Measurements from ENCODE around the gene CHID1. TPM values are rescaled to one million over a fixed set of nuclear protein-coding genes. Genes with fewer than 3 reads are reported as not detected.

The CHID1 gene
- total and polyA plus RNA-seq, 4 experiments from 2014 or later, result 46.9 to 82.3 (median 55.7) TPM

- Mint-ChIP-seq H3K4me1 (peaks cover 0 to 24% (median 8%) of the 10 kb centered on the region in 4 donors), H3K36me3 (peaks cover 0 to 10% of the 10 kb centered on the region in 2 donors), H3K27me3 (peaks cover 0 to under 1% of the 10 kb centered on the region in 2 donors), H3K27ac (peak overlapping the region in 4 of 7 donors; percentile 7 to 70 (median 26)), H3K9me3 (no peaks in the 10 kb centered on the region), H3K4me3 (peak overlapping the region in 5 of 8 donors; percentile 59 to 82 (median 70))
- no peak for DNase-seq
- Histone ChIP-seq H3K9me3 (ENCODE audit: control insufficient read depth in 1 of 2, low read length in 2 of 2) (no peaks in the 10 kb centered on the region), H3K27me3 (ENCODE audit: insufficient read depth, low read length) (no peaks in the 10 kb centered on the region), H3K36me3 (ENCODE audit: insufficient read depth, low read length) (peaks cover 8% of the 10 kb centered on the region), H3K27ac (ENCODE audit: low read depth, low read length) (no peak overlapping the region), H3K4me3 (ENCODE audit: low read length in 2 of 2) (no peak overlapping the region), H3K4me1 (ENCODE audit: insufficient read depth, low read length) (peaks cover 36% of the 10 kb centered on the region)
- intact Hi-C loops (cut with micrococcal nuclease), result no loop called here
- ChIA-PET CTCF (ENCODE audit: partially characterized antibody) (no interaction called here), POLR2A (ENCODE audit: partially characterized antibody) (interaction anchor here (6.6 to 7.2 kb wide), 2 partner anchors 8 to 14 kb away, joined by 67 to 101 read pairs; partner anchors contain the start of genes PNPLA2, POLR2L and TSPAN4)
These were observed 76.0 kb downstream of the CHID1 start for GRCh38 chr11:834371-835316.

GRCh38 chr11:833849-834311, 76.7 kb downstream of the CHID1 start:
- peak overlapping the region in 5 of 7 donors; percentile 7 to 70 (median 29) for H3K27ac Mint-ChIP-seq
- intact Hi-C loops (cut with micrococcal nuclease), result loop anchor here (2.0 kb wide), 1 partner anchor 15 kb away; the partner anchor contains the start of gene PNPLA2
- Histone ChIP-seq H3K9me3 (ENCODE audit: control insufficient read depth in 1 of 2, low read length in 2 of 2) (no peaks in the 10 kb centered on the region), H3K4me3 (ENCODE audit: low read length in 2 of 2) (peak overlapping the region in 1 of 2 donors; percentile 43), H3K4me1 (ENCODE audit: insufficient read depth, low read length) (peaks cover 44% of the 10 kb centered on the region), H3K27me3 (ENCODE audit: insufficient read depth, low read length) (peaks cover 3% of the 10 kb centered on the region), H3K36me3 (ENCODE audit: insufficient read depth, low read length) (peaks cover 3% of the 10 kb centered on the region), H3K27ac (ENCODE audit: low read depth, low read length) (no peak overlapping the region)
- peaks cover 0 to 7% of the 10 kb centered on the region in 2 donors for H3K36me3 Mint-ChIP-seq
- peak overlapping the region; percentile 30 to 82 (median 66) for H3K4me3 Mint-ChIP-seq
- no peaks in the 10 kb centered on the region for H3K9me3 Mint-ChIP-seq
- H3K4me1 Mint-ChIP-seq, result peaks cover 0 to 32% (median 13%) of the 10 kb centered on the region in 4 donors
- no peak for DNase-seq
- ChIA-PET CTCF (ENCODE audit: partially characterized antibody) (no interaction called here), POLR2A (ENCODE audit: partially characterized antibody) (interaction anchor here (0.9 to 7.2 kb wide), 3 partner anchors 9 to 29 kb away, joined by 3 to 101 read pairs (median 67); partner anchors contain the start of genes PIDD1, PNPLA2, POLR2L and TSPAN4)
- peaks cover 3 to 6% of the 10 kb centered on the region in 2 donors for H3K27me3 Mint-ChIP-seq

GRCh38 chr11:833114-833791, 77.4 kb downstream of the CHID1 start:
- Mint-ChIP-seq H3K27me3 (peaks cover 4 to 8% of the 10 kb centered on the region in 2 donors), H3K27ac (peak overlapping the region in 1 of 7 donors; percentile 7), H3K4me1 (peaks cover 0 to 36% (median 14%) of the 10 kb centered on the region in 4 donors), H3K4me3 (peak overlapping the region in 7 of 8 donors; percentile 25 to 82 (median 67)), H3K9me3 (no peaks in the 10 kb centered on the region), H3K36me3 (peaks cover 0 to 3% of the 10 kb centered on the region in 2 donors)
- H3K27me3 ChIP-seq (ENCODE audit: insufficient read depth, low read length), result peaks cover 3% of the 10 kb centered on the region
- H3K4me1 ChIP-seq (ENCODE audit: insufficient read depth, low read length), result peaks cover 47% of the 10 kb centered on the region
- H3K9me3 ChIP-seq (ENCODE audit: control insufficient read depth in 1 of 2, low read length in 2 of 2), result no peaks in the 10 kb centered on the region
- intact Hi-C loops (cut with micrococcal nuclease), result loop anchor here (2.0 kb wide), 1 partner anchor 14 kb away; the partner anchor contains the start of gene PNPLA2
- CTCF ChIA-PET (ENCODE audit: partially characterized antibody), result no interaction called here
- H3K27ac ChIP-seq (ENCODE audit: low read depth, low read length), result peak overlapping the region; percentile 15
- POLR2A ChIA-PET (ENCODE audit: partially characterized antibody), result interaction anchor here (0.9 to 7.2 kb wide), 3 partner anchors 10 to 28 kb away, joined by 3 to 101 read pairs (median 67); partner anchors contain the start of genes PIDD1, PNPLA2, POLR2L and TSPAN4
- peak overlapping the region in 1 of 2 donors; percentile 43 for H3K4me3 ChIP-seq (ENCODE audit: low read length in 2 of 2)
- H3K36me3 ChIP-seq (ENCODE audit: insufficient read depth, low read length), result no peaks in the 10 kb centered on the region
- DNase-seq, result peak in 1 of 5 donors; percentile 26

- Mint-ChIP-seq H3K36me3 (peaks cover 0 to 3% of the 10 kb centered on the region in 2 donors), H3K27me3 (peaks cover 7 to 12% of the 10 kb centered on the region in 2 donors), H3K9me3 (no peaks in the 10 kb centered on the region), H3K4me1 (peaks cover 1 to 42% (median 18%) of the 10 kb centered on the region in 4 donors), H3K4me3 (peak within 1 kb of the TSS; percentile 51 to 82 (median 68)), H3K27ac (peak within 1 kb of the TSS in 3 of 7 donors; percentile 19 to 63 (median 36))
- Histone ChIP-seq H3K9me3 (ENCODE audit: control insufficient read depth in 1 of 2, low read length in 2 of 2) (no peaks in the 10 kb centered on the region), H3K4me1 (ENCODE audit: insufficient read depth, low read length) (peaks cover 51% of the 10 kb centered on the region), H3K27me3 (ENCODE audit: insufficient read depth, low read length) (peaks cover 3% of the 10 kb centered on the region), H3K27ac (ENCODE audit: low read depth, low read length) (peak within 1 kb of the TSS; percentile 15), H3K36me3 (ENCODE audit: insufficient read depth, low read length) (no peaks in the 10 kb centered on the region), H3K4me3 (ENCODE audit: low read length in 2 of 2) (peak within 1 kb of the TSS in 1 of 2 donors; percentile 43)
- DNase-seq, result peak in 1 of 5 donors; percentile 45
- intact Hi-C loops (cut with micrococcal nuclease), result loop anchor here (2.0 kb wide), 1 partner anchor 14 kb away; the partner anchor contains the start of gene PNPLA2
- CTCF ChIA-PET (ENCODE audit: partially characterized antibody), result interaction anchor here (1.5 kb wide), 1 partner anchor 16 kb away, joined by 3 read pairs; no protein-coding TSS in a partner anchor
- POLR2A ChIA-PET (ENCODE audit: partially characterized antibody), result interaction anchor here (0.9 to 7.2 kb wide), 3 partner anchors 10 to 27 kb away, joined by 3 to 101 read pairs (median 67); partner anchors contain the start of genes PIDD1, PNPLA2, POLR2L and TSPAN4
These were observed 78.0 kb downstream of the CHID1 start, which contains the start of gene CD151 for GRCh38 chr11:832529-833113. CD151 (plus strand) TSS chr11:832952; CDS start chr11:836070, 3,118 bp downstream.

GRCh38 chr11:831961-832528, 78.6 kb downstream of the CHID1 start:
- H3K4me3 Mint-ChIP-seq, result peak overlapping the region in 7 of 8 donors; percentile 17 to 81 (median 43)
- ChIA-PET CTCF (ENCODE audit: partially characterized antibody) (interaction anchor here (1.5 kb wide), 1 partner anchor 16 kb away, joined by 3 read pairs; no protein-coding TSS in a partner anchor), POLR2A (ENCODE audit: partially characterized antibody) (interaction anchor here (1.5 to 7.2 kb wide), 4 partner anchors 11 to 27 kb away, joined by 3 to 101 read pairs (median 40); partner anchors contain the start of genes PIDD1, PNPLA2, POLR2L and RPLP2)
- H3K27me3 ChIP-seq (ENCODE audit: insufficient read depth, low read length), result peaks cover 3% of the 10 kb centered on the region
- no peaks in the 10 kb centered on the region for H3K9me3 ChIP-seq (ENCODE audit: control insufficient read depth in 1 of 2, low read length in 2 of 2)
- peaks cover 3 to 45% (median 20%) of the 10 kb centered on the region in 4 donors for H3K4me1 Mint-ChIP-seq
- H3K27ac Mint-ChIP-seq, result peak overlapping the region in 2 of 7 donors; percentile 19 to 63
- H3K27ac ChIP-seq (ENCODE audit: low read depth, low read length), result no peak overlapping the region
- H3K4me1 ChIP-seq (ENCODE audit: insufficient read depth, low read length), result peaks cover 55% of the 10 kb centered on the region
- H3K4me3 ChIP-seq (ENCODE audit: low read length in 2 of 2), result no peak overlapping the region
- no peaks in the 10 kb centered on the region for H3K36me3 ChIP-seq (ENCODE audit: insufficient read depth, low read length)
- no peak for DNase-seq
- peaks cover 7 to 14% of the 10 kb centered on the region in 2 donors for H3K27me3 Mint-ChIP-seq
- H3K36me3 Mint-ChIP-seq, result no peaks in the 10 kb centered on the region
- intact Hi-C loops (cut with micrococcal nuclease), result loop anchor here (2.0 kb wide), 1 partner anchor 13 kb away; the partner anchor contains the start of gene PNPLA2
- no peaks in the 10 kb centered on the region for H3K9me3 Mint-ChIP-seq
